ENCODE results near the gene ECHS1.

ECHS1 gene

GRCh38 chr10:133366751-133367150 lies 6.4 kb downstream of the ECHS1 start:
- DNase-seq (ENCODE audit: low read depth) = no peak
- H3K4me3 ChIP-seq (ENCODE audit: low read length) = no peak overlapping the region
- no peak for TF ChIP-seq CTCF (conservative IDR thresholded peaks at IDR 0.05; ENCODE audit: low read length)

- H3K4me3 ChIP-seq (ENCODE audit: low read length) = no peak overlapping the region
These were observed 7.0 kb downstream of the ECHS1 start for GRCh38 chr10:133366130-133366478.

GRCh38 chr10:133365461-133366129 lies 7.6 kb downstream of the ECHS1 start:
- no peak for DNase-seq (ENCODE audit: low read depth)
- TF ChIP-seq CTCF (conservative IDR thresholded peaks at IDR 0.05; ENCODE audit: low read length) = no peak
- no peak overlapping the region for H3K4me3 ChIP-seq (ENCODE audit: low read length)

More at GRCh38 chr10:133366130-133366478, 7.0 kb downstream of the ECHS1 start:
- DNase-seq (ENCODE audit: low read depth) = no peak
- TF ChIP-seq CTCF (conservative IDR thresholded peaks at IDR 0.05; ENCODE audit: low read length) = no peak

GRCh38 chr10:133364645-133365431 lies 8.3 kb downstream of the ECHS1 start:
- DNase-seq (ENCODE audit: low read depth) = no peak
- H3K4me3 ChIP-seq (ENCODE audit: low read length) = no peak overlapping the region
- TF ChIP-seq CTCF (conservative IDR thresholded peaks at IDR 0.05; ENCODE audit: low read length) = no peak

- TF ChIP-seq CTCF (conservative IDR thresholded peaks at IDR 0.05; ENCODE audit: low read length) = no peak
- H3K4me3 ChIP-seq (ENCODE audit: low read length) = no peak overlapping the region
- DNase-seq (ENCODE audit: low read depth) = no peak
These were observed 10.3 kb downstream of the ECHS1 start for GRCh38 chr10:133362846-133363245.

- no peak for DNase-seq (ENCODE audit: low read depth)
- no peak for TF ChIP-seq CTCF (conservative IDR thresholded peaks at IDR 0.05; ENCODE audit: low read length)
- H3K4me3 ChIP-seq (ENCODE audit: low read length) = no peak overlapping the region
These were observed 11.2 kb downstream of the ECHS1 start for GRCh38 chr10:133361773-133362441.

Data from AG10803 (cell line).